Measurements from ENCODE around the gene PLAGL1. TPM values are rescaled to one million over a fixed set of nuclear protein-coding genes. Genes with fewer than 3 reads are reported as not detected.

PLAGL1 gene
- total and polyA plus RNA-seq, 2 of the 13 experiments (the other 11 are each of a cell fraction or from before 2014, with no cell fraction given) = 0.60 to 2.3 TPM

DNA sequence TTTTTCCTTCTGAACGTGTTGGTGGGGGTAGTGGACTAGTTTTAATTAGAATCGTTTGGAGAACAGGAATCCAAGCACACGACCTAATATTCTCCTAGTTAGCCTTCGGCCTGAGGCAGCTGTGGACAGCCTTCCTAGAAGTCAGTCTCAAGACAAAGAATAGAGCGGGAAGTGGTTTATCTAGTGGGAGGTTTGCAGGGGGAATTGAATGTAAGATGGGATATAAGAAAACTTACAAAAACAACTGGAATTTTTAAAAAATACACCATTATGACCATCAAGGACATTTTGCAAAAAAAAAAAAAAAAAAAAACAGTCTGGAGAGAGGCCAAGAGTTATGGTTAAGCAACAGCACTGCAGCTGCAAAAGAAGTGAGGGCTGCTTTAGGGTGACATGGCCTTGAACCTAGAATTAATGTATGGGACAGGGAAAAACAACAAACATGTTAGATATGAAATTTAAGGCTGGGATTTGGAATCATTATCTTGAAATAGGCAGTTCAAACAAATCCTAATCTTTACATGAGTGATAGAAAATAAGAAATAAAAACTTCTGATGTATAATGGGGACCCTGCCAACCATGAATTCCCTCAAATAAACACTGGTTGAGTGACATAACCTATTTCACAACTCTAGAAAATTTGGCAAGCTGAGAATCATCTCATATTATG, 40.2 kb downstream of the PLAGL1 start:
- no TSS peak for BruUV-seq (replicated peaks)
- Histone ChIP-seq H3K4me3 (replicated peaks in 1 of 3; ENCODE audit: insufficient read depth in 1 of 3, low read depth in 2 of 3, low read length in 3 of 3) (no peak overlapping the region), H3K4me1 (ENCODE audit: insufficient read depth, low read length) (peaks cover 7% of the 10 kb centered on the region), H3K9ac (ENCODE audit: insufficient read depth, low read depth, low read length) (no peak overlapping the region), H3K36me3 (replicated peaks in 1 of 2; ENCODE audit: control insufficient read depth in 1 of 2, insufficient read depth in 2 of 2, low read length in 2 of 2) (no peaks in the 10 kb centered on the region), H3K4me2 (ENCODE audit: low read depth, low read length) (no peak overlapping the region), H4K20me1 (ENCODE audit: insufficient read depth, low read length) (no peaks in the 10 kb centered on the region), H3K79me2 (ENCODE audit: insufficient read depth, low read length) (no peaks in the 10 kb centered on the region), H3K27ac (ENCODE audit: extremely low read length, insufficient read depth, low read length) (no peak overlapping the region), H3K9me3 (ENCODE audit: low read length) (no peaks in the 10 kb centered on the region), H2AFZ (ENCODE audit: low read length) (no peak overlapping the region), H3K27me3 (ENCODE audit: control insufficient read depth in 1 of 2, insufficient read depth in 2 of 2, low read length in 2 of 2) (no peaks in the 10 kb centered on the region)
- ATAC-seq (no peak), DNase-seq (ENCODE audit: low spot score) (no peak), FAIRE-seq (no peak)
- 51% methylated on average over 5 of the region's 5 CpGs for WGBS (ENCODE audit: low lambda C conversion rate)
- in situ Hi-C loops (cut with HindIII; ENCODE audit: extremely low pct_ligation_motif_present, low pct_unique_long_range_greater_than_20kb) = no loop called here
- intact Hi-C loops (cut with micrococcal nuclease; ENCODE audit: unreplicated experiment) = no loop called here
- POLR2A ChIA-PET = no interaction called here
- CTCF ChIA-PET (ENCODE audit: low intra/inter-chr PET ratio, low total read pairs) = no interaction called here
- 0 out of 2 replicates have a peak, but pooled peaks have one; percentile 14 for TF ChIP-seq NR2F6 (IDR thresholded peaks at IDR 0.05)
- TF ChIP-seq NR2F6 (CRISPR knock-in tag; IDR thresholded peaks at IDR 0.05) = no peak
- TF ChIP-seq, protein P1, sequence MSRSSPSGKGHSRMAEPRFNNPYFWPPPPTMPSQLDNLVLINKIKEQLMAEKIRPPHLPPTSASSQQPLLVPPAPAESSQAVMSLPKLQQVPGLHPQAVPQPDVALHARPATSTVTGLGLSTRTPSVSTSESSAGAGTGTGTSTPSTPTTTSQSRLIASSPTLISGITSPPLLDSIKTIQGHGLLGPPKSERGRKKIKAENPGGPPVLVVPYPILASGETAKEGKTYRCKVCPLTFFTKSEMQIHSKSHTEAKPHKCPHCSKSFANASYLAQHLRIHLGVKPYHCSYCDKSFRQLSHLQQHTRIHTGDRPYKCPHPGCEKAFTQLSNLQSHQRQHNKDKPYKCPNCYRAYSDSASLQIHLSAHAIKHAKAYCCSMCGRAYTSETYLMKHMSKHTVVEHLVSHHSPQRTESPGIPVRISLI (CRISPR knock-in tag; IDR thresholded peaks at IDR 0.05; ENCODE audit: borderline replicate concordance) = peak; percentile 51; the same call in 1 of the 2 replicates
- no peak for TF ChIP-seq ONECUT2 (CRISPR knock-in tag; IDR thresholded peaks at IDR 0.05)
- TF ChIP-seq, protein P2, sequence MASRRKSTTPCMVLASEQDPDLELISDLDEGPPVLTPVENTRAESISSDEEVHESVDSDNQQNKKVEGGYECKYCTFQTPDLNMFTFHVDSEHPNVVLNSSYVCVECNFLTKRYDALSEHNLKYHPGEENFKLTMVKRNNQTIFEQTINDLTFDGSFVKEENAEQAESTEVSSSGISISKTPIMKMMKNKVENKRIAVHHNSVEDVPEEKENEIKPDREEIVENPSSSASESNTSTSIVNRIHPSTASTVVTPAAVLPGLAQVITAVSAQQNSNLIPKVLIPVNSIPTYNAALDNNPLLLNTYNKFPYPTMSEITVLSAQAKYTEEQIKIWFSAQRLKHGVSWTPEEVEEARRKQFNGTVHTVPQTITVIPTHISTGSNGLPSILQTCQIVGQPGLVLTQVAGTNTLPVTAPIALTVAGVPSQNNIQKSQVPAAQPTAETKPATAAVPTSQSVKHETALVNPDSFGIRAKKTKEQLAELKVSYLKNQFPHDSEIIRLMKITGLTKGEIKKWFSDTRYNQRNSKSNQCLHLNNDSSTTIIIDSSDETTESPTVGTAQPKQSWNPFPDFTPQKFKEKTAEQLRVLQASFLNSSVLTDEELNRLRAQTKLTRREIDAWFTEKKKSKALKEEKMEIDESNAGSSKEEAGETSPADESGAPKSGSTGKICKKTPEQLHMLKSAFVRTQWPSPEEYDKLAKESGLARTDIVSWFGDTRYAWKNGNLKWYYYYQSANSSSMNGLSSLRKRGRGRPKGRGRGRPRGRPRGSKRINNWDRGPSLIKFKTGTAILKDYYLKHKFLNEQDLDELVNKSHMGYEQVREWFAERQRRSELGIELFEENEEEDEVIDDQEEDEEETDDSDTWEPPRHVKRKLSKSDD (CRISPR knock-in tag; IDR thresholded peaks at IDR 0.05; ENCODE audit: low read depth) = no peak
- TF ChIP-seq GABPA (IDR thresholded peaks at IDR 0.05; ENCODE audit: low read depth, low read length) = no peak
- no peak for TF ChIP-seq GABPA (CRISPR knock-in tag; IDR thresholded peaks at IDR 0.05; ENCODE audit: low read depth)
- TF ChIP-seq SOX5 (CRISPR knock-in tag; IDR thresholded peaks at IDR 0.05; ENCODE audit: borderline replicate concordance) = no peak
- no peak for TF ChIP-seq CREM (IDR thresholded peaks at IDR 0.05)
- no peak for TF ChIP-seq CREM (CRISPR knock-in tag; IDR thresholded peaks at IDR 0.05)
- TF ChIP-seq MBD4 (IDR thresholded peaks at IDR 0.05; ENCODE audit: borderline replicate concordance, low read length) = no peak
- TF ChIP-seq CEBPB (IDR thresholded peaks at IDR 0.05; ENCODE audit: borderline replicate concordance, low read depth, low read length) = peak; percentile 24; the same call in 1 of the 2 replicates
- TF ChIP-seq ZNF260 (CRISPR knock-in tag; IDR thresholded peaks at IDR 0.05; ENCODE audit: borderline replicate concordance, low read depth) = no peak
- TF ChIP-seq RARA (CRISPR knock-in tag; IDR thresholded peaks at IDR 0.05) = peak; percentile 81
- TF ChIP-seq SNAI1 (CRISPR knock-in tag; IDR thresholded peaks at IDR 0.05; ENCODE audit: borderline replicate concordance) = no peak
- TF ChIP-seq, protein P3, sequence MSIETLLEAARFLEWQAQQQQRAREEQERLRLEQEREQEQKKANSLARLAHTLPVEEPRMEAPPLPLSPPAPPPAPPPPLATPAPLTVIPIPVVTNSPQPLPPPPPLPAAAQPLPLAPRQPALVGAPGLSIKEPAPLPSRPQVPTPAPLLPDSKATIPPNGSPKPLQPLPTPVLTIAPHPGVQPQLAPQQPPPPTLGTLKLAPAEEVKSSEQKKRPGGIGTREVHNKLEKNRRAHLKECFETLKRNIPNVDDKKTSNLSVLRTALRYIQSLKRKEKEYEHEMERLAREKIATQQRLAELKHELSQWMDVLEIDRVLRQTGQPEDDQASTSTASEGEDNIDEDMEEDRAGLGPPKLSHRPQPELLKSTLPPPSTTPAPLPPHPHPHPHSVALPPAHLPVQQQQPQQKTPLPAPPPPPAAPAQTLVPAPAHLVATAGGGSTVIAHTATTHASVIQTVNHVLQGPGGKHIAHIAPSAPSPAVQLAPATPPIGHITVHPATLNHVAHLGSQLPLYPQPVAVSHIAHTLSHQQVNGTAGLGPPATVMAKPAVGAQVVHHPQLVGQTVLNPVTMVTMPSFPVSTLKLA (IDR thresholded peaks at IDR 0.05) = no peak
- TF ChIP-seq ARNT2 (CRISPR knock-in tag; IDR thresholded peaks at IDR 0.05; ENCODE audit: low read depth) = no peak
